Astrocyte (in vitro differentiated cells and primary cell): ENCODE measurements around the gene NIT1. TPM values are rescaled to one million over a fixed set of nuclear protein-coding genes. Genes with fewer than 3 reads are reported as not detected.

Source experiments
- DNase-seq: peaks from one replicate; pipeline ENCODE4 v3.0.0-alpha.2; 2010; ENCODE audit warnings: low read depth
- FAIRE-seq: peaks from 2 replicates; lab custom pipeline; 2011; peaks lifted over from hg19 to GRCh38; lab: Jason Lieb, UNC
- H2AFZ ChIP-seq: 2 replicates; pipeline ENCODE4 v1.6.0; 2012; ENCODE audit warnings: low read depth, low read length, inconsistent platforms
- H3K27ac ChIP-seq: 2 replicates; pipeline ENCODE4 v1.5.1; 2011; ENCODE audit warnings: low read depth, low read length, inconsistent platforms
- H3K27me3 ChIP-seq: 2 replicates; pipeline ENCODE4 v1.6.0; 2011; ENCODE audit warnings: low read length, inconsistent platforms; ENCODE audit not compliant: insufficient read depth
- H3K36me3 ChIP-seq: 2 replicates; pipeline ENCODE4 v1.5.1; 2011; ENCODE audit warnings: low read length, inconsistent platforms; ENCODE audit not compliant: insufficient read depth
- H3K4me1 ChIP-seq: 2 replicates; pipeline ENCODE4 v1.5.1; 2011; ENCODE audit warnings: low read length, inconsistent platforms; ENCODE audit not compliant: insufficient read depth
- H3K4me2 ChIP-seq: 2 replicates; pipeline ENCODE4 v1.6.0; 2012; ENCODE audit warnings: low read length, inconsistent platforms
- H3K4me3 ChIP-seq: 2 replicates; pipeline ENCODE4 v1.5.1; 2011; ENCODE audit warnings: low read depth, mild to moderate bottlenecking, low read length, inconsistent platforms; ENCODE audit not compliant: insufficient read depth
- H3K79me2 ChIP-seq: 2 replicates; pipeline ENCODE4 v1.6.0; 2012; ENCODE audit warnings: mild to moderate bottlenecking, low read length, inconsistent platforms; ENCODE audit not compliant: insufficient read depth
- H3K9ac ChIP-seq: 2 replicates; pipeline ENCODE4 v1.6.0; 2012; ENCODE audit warnings: mild to moderate bottlenecking, low read length, inconsistent platforms
- H3K9me3 ChIP-seq: 2 replicates; pipeline ENCODE4 v1.5.1; 2012; ENCODE audit warnings: low read depth, mild to moderate bottlenecking, low read length, inconsistent platforms; ENCODE audit not compliant: insufficient read depth
- H4K20me1 ChIP-seq: 2 replicates; pipeline ENCODE4 v1.6.0; 2012; ENCODE audit warnings: low read length, inconsistent platforms; ENCODE audit not compliant: insufficient read depth
- H3K27ac Mint-ChIP-seq: one replicate; pipeline ENCODE4 v1.8.0; 2021; ENCODE audit warnings: mild to moderate bottlenecking, mixed read lengths; ENCODE audit not compliant: unreplicated experiment
- H3K27me3 Mint-ChIP-seq: one replicate; pipeline ENCODE4 v1.8.0; 2021; ENCODE audit warnings: low read depth, mixed read lengths; ENCODE audit not compliant: unreplicated experiment
- H3K36me3 Mint-ChIP-seq: one replicate; pipeline ENCODE4 v1.8.0; 2021; ENCODE audit warnings: low read depth, mixed read lengths; ENCODE audit not compliant: unreplicated experiment
- H3K4me1 Mint-ChIP-seq: one replicate; pipeline ENCODE4 v1.8.0; 2021; ENCODE audit warnings: low read depth, mixed read lengths; ENCODE audit not compliant: unreplicated experiment
- H3K4me3 Mint-ChIP-seq: one replicate; pipeline ENCODE4 v1.8.0; 2021; ENCODE audit warnings: mild to moderate bottlenecking, moderate library complexity, mixed read lengths; ENCODE audit not compliant: unreplicated experiment
- H3K9me3 Mint-ChIP-seq: one replicate; pipeline ENCODE4 v1.8.0; 2021; ENCODE audit warnings: mild to moderate bottlenecking, mixed read lengths; ENCODE audit not compliant: unreplicated experiment
- CTCF ChIP-seq: IDR thresholded peaks from 2 replicates; pipeline ENCODE4 v1.5.1; 2011; ENCODE audit warnings: low read depth, mild to moderate bottlenecking, inconsistent platforms, low read length, moderate library complexity; ENCODE audit not compliant: insufficient read depth
- EZH2 ChIP-seq: IDR thresholded peaks from 2 replicates; pipeline ENCODE4 v1.6.1; 2012; ENCODE audit warnings: mild to moderate bottlenecking, low read length, inconsistent platforms; ENCODE audit not compliant: insufficient read depth
- total RNA-seq: library from RNA; stranded (reverse); gene quantifications from 2 replicates; pipeline ENCODE4 v1.2.1, GENCODE V29; 2021

NIT1 gene
- total RNA-seq, 1 donor from 2014 or later, result 25.9 TPM

DNA sequence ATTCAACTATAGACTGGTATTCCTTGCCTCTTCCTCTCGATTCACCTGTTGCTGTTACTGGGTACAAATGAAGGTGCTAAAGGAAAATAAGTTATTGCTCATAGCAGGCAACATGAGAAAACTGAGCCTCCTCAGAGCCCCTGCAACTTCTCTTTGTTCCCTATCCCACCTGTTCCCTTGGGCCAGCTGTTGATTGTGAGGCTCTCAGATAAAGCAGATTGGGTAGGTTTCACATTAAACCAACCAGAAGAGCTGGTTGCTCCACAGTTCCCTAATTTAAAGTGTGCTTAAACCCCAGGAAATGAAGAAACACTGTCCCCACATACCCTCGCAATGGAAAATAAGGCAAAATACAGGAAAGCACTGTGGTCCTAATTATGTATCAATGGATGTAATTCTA, 9.7 kb downstream of the NIT1 start:
- H4K20me1 ChIP-seq, result peaks cover 74% of the 10 kb centered on the region
- Mint-ChIP-seq H3K9me3 (no peaks in the 10 kb centered on the region), H3K4me3 (peak overlapping the region; percentile 22), H3K4me1 (peaks cover 28% of the 10 kb centered on the region), H3K27me3 (no peaks in the 10 kb centered on the region), H3K27ac (no peak overlapping the region), H3K36me3 (peaks cover 32% of the 10 kb centered on the region)
- H3K27me3 ChIP-seq, result no peaks in the 10 kb centered on the region
- no peak overlapping the region for H3K4me2 ChIP-seq
- H2AFZ ChIP-seq, result no peak overlapping the region
- FAIRE-seq (no peak), DNase-seq (no peak)
- peaks cover 32% of the 10 kb centered on the region for H3K36me3 ChIP-seq
- TF ChIP-seq EZH2, result no peak
- no peak for TF ChIP-seq CTCF
- H3K9ac ChIP-seq, result no peak overlapping the region
- H3K27ac ChIP-seq, result no peak overlapping the region
- H3K9me3 ChIP-seq, result no peaks in the 10 kb centered on the region
- no peak overlapping the region for H3K4me3 ChIP-seq
- H3K79me2 ChIP-seq, result peaks cover 81% of the 10 kb centered on the region
- H3K4me1 ChIP-seq, result peaks cover 5% of the 10 kb centered on the region

- Mint-ChIP-seq H3K9me3 (no peaks in the 10 kb centered on the region), H3K36me3 (peaks cover 28% of the 10 kb centered on the region), H3K27me3 (no peaks in the 10 kb centered on the region), H3K4me1 (peaks cover 28% of the 10 kb centered on the region), H3K27ac (no peak overlapping the region), H3K4me3 (no peak overlapping the region)
- H4K20me1 ChIP-seq, result peaks cover 73% of the 10 kb centered on the region
- H3K36me3 ChIP-seq, result peaks cover 30% of the 10 kb centered on the region
- H3K27me3 ChIP-seq, result no peaks in the 10 kb centered on the region
- H3K27ac ChIP-seq, result no peak overlapping the region
- no peaks in the 10 kb centered on the region for H3K9me3 ChIP-seq
- TF ChIP-seq EZH2, result no peak
- no peak for TF ChIP-seq CTCF
- no peak for DNase-seq
- no peak overlapping the region for H3K4me2 ChIP-seq
- no peak for FAIRE-seq
- no peak overlapping the region for H3K4me3 ChIP-seq
- peaks cover 87% of the 10 kb centered on the region for H3K79me2 ChIP-seq
- H3K4me1 ChIP-seq, result peaks cover 5% of the 10 kb centered on the region
- H2AFZ ChIP-seq, result no peak overlapping the region
- H3K9ac ChIP-seq, result no peak overlapping the region
Observed at GRCh38 chr1:161128591-161129420, 10.9 kb downstream of the NIT1 start.

GRCh38 chr1:161130266-161130665, 12.4 kb downstream of the NIT1 start:
- no peak for FAIRE-seq
- H3K27ac Mint-ChIP-seq, result peak overlapping the region; percentile 22

More at GRCh38 chr1:161130266-161130665, 12.4 kb downstream of the NIT1 start:
- no peak overlapping the region for H3K4me3 Mint-ChIP-seq
- no peak for DNase-seq
- H3K27me3 Mint-ChIP-seq, result no peaks in the 10 kb centered on the region
- Histone ChIP-seq H3K27me3 (no peaks in the 10 kb centered on the region), H4K20me1 (peaks cover 59% of the 10 kb centered on the region), H3K4me1 (peaks cover 5% of the 10 kb centered on the region), H2AFZ (no peak overlapping the region), H3K4me2 (peak overlapping the region; percentile 100), H3K79me2 (peaks cover 83% of the 10 kb centered on the region), H3K27ac (no peak overlapping the region), H3K9ac (no peak overlapping the region), H3K4me3 (no peak overlapping the region), H3K9me3 (no peaks in the 10 kb centered on the region), H3K36me3 (peaks cover 30% of the 10 kb centered on the region)
- no peaks in the 10 kb centered on the region for H3K9me3 Mint-ChIP-seq
- peaks cover 25% of the 10 kb centered on the region for H3K36me3 Mint-ChIP-seq
- peaks cover 28% of the 10 kb centered on the region for H3K4me1 Mint-ChIP-seq
- TF ChIP-seq CTCF (no peak), EZH2 (no peak)
